ENCODE results near the gene UBE3D.
"Not testable (repeated sequence)": the region's sequence is repeated elsewhere in the genome, so short reads cannot be mapped to it uniquely, and the experiment has no call there.

Gene UBE3D

GRCh38 chr6:82978362-82978945, 87.2 kb downstream of the UBE3D start:
- DNase-seq (ENCODE audit: low read depth in 1 of 2, low spot score in 1 of 2) = no peak

- DNase-seq (ENCODE audit: low read depth in 1 of 2, low spot score in 1 of 2) = no peak
Measured at GRCh38 chr6:82976179-82976578, 89.5 kb downstream of the UBE3D start.

GRCh38 chr6:82971877-82972460, 93.7 kb downstream of the UBE3D start:
- no peak for DNase-seq (ENCODE audit: low read depth in 1 of 2, low spot score in 1 of 2)

- DNase-seq (ENCODE audit: low read depth in 1 of 2, low spot score in 1 of 2) = no peak
Measured at GRCh38 chr6:82970839-82971238, 94.8 kb downstream of the UBE3D start.

- DNase-seq (ENCODE audit: low read depth in 1 of 2, low spot score in 1 of 2) = no peak
Measured at GRCh38 chr6:82968708-82969107, 96.9 kb downstream of the UBE3D start.

GRCh38 chr6:82963191-82963925, 102.3 kb downstream of the UBE3D start:
- no peak for DNase-seq (ENCODE audit: low read depth in 1 of 2, low spot score in 1 of 2)

GRCh38 chr6:82959385-82959941, 106.2 kb downstream of the UBE3D start:
- DNase-seq (ENCODE audit: low read depth in 1 of 2, low spot score in 1 of 2) = no peak

- DNase-seq (ENCODE audit: low read depth in 1 of 2, low spot score in 1 of 2) = no peak
Measured at GRCh38 chr6:82958551-82958950, 107.1 kb downstream of the UBE3D start.

- DNase-seq (ENCODE audit: low read depth in 1 of 2, low spot score in 1 of 2) = no peak
Measured at GRCh38 chr6:82957868-82958245, 107.8 kb downstream of the UBE3D start.

GRCh38 chr6:82957171-82957867, 108.3 kb downstream of the UBE3D start:
- DNase-seq (ENCODE audit: low read depth in 1 of 2, low spot score in 1 of 2) = no peak

GRCh38 chr6:82955841-82956240, 109.8 kb downstream of the UBE3D start:
- DNase-seq (ENCODE audit: low read depth in 1 of 2, low spot score in 1 of 2) = no peak

GRCh38 chr6:82954937-82955577, 110.6 kb downstream of the UBE3D start:
- no peak for DNase-seq (ENCODE audit: low read depth in 1 of 2, low spot score in 1 of 2)

- no peak for DNase-seq (ENCODE audit: low read depth in 1 of 2, low spot score in 1 of 2)
Measured at GRCh38 chr6:82954356-82954755, 111.3 kb downstream of the UBE3D start.

GRCh38 chr6:82953871-82954270, 111.8 kb downstream of the UBE3D start:
- no peak for DNase-seq (ENCODE audit: low read depth in 1 of 2, low spot score in 1 of 2)

GRCh38 chr6:82951935-82952334, 113.7 kb downstream of the UBE3D start:
- DNase-seq (ENCODE audit: low read depth in 1 of 2, low spot score in 1 of 2) = no peak

GRCh38 chr6:82951389-82951788, 114.3 kb downstream of the UBE3D start:
- no peak for DNase-seq (ENCODE audit: low read depth in 1 of 2, low spot score in 1 of 2)

GRCh38 chr6:82930915-82931314, 134.7 kb downstream of the UBE3D start:
- DNase-seq (ENCODE audit: low read depth in 1 of 2, low spot score in 1 of 2) = not testable (repeated sequence)

- no peak for DNase-seq (ENCODE audit: low read depth in 1 of 2, low spot score in 1 of 2)
Measured at GRCh38 chr6:82924799-82925535, 140.7 kb downstream of the UBE3D start.

- no peak for DNase-seq (ENCODE audit: low read depth in 1 of 2, low spot score in 1 of 2)
Measured at GRCh38 chr6:82921258-82921657, 144.4 kb downstream of the UBE3D start.

- DNase-seq (ENCODE audit: low read depth in 1 of 2, low spot score in 1 of 2) = no peak
Measured at GRCh38 chr6:82917346-82918064, 148.1 kb downstream of the UBE3D start.

Measured in stimulated activated CD4-positive, alpha-beta T cell treated with anti-CD3 and anti-CD28 coated beads, Interleukin-15, amount 100 ng/mL, for 1 hour (primary cell).